Stimulated activated CD4-positive, alpha-beta T cell treated with anti-CD3 and anti-CD28 coated beads, Interleukin-15, amount 100 ng/mL, for 1 hour (primary cell): ENCODE results near the gene ASPN.

Experiments used
- DNase-seq, 2 donors: peaks; one replicate each; pipeline ENCODE4 v3.0.0-alpha.2; 2020; ENCODE audit warnings: low read depth in 1 of 2, low spot score in 1 of 2

Gene ASPN

DNA sequence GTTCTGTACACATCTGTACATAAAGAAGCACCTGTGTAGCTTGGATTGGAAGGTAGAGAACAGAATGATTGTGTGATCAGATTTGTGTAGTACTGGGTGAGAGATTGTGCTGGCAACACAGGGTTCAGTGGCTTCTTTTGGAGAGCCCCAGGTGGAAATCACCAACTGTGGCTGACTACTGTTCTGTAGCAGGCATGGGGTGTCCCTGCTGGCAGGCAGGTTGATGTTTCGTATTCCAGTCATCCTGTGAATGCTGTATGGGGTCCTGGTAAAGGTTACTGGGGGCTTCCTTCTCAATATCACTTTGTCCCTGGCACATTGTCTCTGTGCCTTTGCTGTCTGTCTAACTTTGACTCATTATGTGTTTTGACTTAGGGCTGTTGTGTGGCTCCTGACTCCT is 5.3 kb downstream of the ASPN start:
- no peak for DNase-seq

DNA sequence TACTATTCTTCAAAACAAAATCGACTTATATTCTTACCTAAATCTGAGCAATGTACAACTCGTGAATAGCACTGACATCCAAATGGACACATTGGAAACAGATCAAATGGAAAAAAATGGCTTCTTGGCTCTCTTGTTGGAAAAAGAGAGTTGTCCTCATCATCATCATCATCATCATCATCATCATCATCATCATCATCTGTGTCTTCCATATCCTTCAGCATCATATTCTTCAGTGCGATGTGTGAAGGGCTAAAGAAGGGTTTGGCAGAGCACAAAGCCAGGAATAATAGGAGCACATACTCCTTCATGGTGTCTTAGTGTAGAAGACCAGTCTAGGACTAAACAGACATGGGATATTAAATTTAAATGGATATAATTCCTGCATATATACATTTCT is 7.7 kb downstream of the ASPN start:
- DNase-seq, result no peak

DNA sequence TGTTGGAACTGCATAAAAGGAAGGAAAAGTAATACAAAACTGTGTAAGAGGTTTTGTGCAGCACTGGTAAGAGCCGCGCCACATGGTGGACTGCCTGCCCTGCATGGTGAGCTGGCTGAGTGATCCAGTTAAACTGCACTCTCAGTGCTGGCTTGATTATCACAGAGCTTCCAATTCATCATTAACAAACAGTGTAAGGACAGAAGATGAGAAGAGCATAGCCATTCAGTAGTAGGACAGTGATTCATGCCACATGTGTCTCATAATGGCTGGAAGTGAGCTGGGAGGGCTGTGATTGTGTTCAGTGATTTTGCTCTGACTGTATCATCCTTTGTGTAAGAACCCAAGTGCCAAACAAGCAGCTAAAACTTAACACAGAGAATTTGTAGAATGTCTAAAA is 14.1 kb downstream of the ASPN start:
- no peak for DNase-seq

DNA sequence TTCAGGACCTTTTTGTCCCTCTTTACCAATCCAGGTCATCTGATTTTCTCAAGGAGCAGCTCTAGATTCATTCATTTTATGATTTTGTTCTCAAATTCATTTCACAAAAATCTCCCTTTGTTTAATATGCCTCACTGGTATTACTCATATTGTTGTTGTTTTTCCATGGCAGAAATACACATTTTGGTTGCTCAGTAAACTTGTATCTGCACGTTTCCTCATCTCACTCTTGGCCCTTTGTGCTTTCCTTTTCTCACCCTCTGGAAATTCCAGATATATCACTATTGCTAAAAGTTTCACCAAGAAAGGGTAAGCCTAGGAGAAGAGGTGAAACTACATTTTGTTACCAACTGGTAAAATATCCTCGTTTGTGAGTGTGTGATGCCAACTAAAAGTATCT is 14.8 kb downstream of the ASPN start:
- DNase-seq, result no peak

DNA sequence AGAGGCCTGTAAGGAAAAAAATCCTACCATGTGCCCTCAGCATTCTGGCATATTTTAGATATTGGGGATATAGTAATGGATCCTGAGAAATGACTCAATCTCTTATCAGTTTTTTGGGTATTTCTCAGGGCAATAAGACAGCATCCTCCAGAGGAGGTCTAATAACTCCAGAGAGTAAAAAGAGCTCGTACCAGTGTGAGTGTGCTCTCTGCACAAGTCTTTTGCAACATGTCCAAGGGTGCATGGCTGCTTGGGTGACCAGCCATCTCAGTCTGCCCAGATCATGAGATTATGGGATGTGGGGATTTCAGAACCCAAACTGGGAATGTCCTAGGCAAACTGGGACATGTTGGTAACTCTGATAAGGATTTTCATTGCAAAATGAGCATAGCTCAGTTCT is 15.3 kb downstream of the ASPN start:
- DNase-seq, result no peak

DNA sequence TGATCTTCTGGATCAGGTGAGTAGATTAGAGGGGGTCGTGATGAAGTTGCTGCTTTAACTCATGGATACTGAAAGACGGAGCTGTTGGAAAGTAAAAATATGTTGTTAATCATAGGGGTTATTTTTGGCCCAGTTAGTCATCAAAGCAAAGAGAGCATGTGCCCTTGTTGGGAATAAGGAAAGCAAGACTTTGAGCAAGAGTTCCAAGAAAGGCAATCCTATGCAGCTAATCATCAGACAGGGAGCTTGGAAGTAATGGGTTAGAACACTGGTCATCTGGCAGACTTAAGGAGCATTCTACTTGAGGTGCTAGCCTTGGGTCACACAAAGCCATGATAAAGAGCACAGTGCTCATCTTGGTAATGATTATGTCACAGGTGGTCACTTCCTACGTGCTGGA is 18.3 kb downstream of the ASPN start:
- no peak for DNase-seq

DNA sequence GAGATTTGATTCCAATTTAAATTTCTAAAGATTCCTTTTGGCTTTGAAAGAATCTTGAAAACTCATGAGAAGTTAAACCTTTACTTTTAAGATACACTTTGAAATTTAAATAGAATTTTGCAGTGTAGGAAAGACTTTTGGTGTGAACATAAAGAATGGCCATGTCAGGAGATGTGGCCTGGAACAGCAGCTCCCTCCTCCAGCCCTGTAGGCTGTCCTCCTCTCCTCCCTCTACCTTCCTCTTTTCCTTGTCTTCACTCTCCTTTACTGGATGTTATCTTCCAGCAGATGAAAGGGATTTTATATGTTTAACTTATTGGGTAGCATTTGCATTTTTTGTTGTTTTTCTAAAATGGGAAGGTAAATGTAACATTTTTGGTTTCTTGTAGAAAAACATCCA is 18.9 kb downstream of the ASPN start:
- no peak for DNase-seq

DNA sequence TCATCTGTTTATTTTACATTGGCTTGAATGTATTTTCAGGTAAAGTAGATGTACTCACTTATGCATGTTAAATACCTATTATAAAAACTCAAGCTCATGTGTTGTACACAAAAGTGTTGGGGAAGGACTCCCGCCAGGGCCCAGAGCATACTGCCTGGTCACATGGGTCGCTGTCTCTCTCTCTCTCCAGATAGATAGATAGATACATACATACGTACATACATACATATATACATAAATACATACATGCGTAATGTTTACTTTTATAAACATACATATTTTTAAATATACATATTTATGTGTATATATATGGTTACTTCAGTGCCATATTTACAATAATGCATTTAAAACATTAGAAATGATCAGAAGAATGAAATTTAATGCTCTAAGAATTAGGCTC is 24.7 kb downstream of the ASPN start:
- DNase-seq, result no peak

DNA sequence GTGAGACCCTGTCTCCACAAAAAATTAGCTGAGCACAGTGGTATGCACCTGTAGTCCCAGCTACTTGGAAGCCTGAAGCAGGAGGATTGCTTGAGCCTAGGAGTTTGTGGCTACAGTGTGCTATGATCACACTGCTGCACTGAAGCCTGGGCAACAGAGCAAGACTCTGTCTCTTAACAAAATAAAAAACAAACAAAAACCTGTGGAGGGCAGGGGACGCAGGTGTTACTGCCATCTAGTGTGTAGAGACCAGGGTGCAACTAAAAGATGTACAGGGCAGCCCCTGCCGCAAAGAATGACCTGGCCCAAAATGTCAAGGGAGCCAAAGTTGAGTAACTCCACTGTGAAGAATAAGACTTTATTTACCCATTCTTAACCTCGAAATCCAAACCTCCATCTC is 27.1 kb downstream of the ASPN start:
- no peak for DNase-seq

DNA sequence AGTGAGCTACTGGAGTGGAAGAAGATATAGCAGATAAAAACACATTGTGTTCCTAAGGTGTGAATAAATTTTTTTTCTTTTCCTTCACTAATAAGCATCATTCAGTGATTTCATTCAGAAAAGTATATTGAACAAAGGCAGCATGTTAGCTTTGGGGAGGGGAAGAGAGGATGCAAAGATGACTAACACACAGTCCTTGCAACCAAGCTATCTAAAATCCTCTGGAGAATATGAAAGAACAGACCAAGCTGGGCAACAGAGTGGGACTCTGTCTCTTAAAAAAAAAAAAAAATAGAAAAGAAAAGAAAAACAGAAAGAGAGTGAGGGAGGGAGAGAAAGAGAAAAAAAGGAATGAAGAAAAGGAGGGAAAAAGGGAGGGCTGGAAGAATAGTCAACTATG is 35.8 kb downstream of the ASPN start:
- no peak for DNase-seq

DNA sequence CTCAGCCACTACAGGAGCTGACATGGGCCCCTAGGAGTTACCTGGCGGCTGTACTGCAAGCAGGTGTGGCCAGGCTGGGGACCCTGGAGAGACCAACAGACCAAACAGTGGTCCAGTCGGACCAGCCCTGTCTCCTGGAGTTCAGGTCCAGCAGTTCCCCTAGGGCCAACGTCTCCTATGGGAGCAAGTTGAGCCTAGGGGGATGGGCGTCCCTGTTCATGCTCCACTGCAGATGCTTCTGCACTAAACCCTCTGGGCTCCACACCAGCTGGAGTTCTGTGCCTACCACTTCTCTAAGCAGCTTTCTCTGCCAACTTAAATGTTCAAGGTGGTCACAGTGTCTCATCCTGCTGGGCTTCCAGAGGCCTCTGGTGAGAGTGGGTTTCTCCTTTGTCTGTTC is 37.5 kb downstream of the ASPN start:
- DNase-seq, result no peak

DNA sequence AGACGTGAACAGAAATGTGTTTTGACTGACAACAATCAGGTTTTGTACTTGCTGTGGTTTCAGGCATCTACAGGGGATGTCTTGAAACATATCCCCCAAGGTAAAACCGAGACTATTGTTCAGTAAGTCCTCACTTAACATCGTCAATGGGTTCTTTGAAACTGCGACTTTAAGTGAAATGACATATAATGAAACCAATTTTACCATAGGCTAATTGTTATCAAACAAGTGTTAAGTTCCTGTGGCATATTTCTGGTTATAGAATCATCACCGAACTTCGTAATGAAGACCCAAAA is 41.6 kb downstream of the ASPN start:
- no peak for DNase-seq

DNA sequence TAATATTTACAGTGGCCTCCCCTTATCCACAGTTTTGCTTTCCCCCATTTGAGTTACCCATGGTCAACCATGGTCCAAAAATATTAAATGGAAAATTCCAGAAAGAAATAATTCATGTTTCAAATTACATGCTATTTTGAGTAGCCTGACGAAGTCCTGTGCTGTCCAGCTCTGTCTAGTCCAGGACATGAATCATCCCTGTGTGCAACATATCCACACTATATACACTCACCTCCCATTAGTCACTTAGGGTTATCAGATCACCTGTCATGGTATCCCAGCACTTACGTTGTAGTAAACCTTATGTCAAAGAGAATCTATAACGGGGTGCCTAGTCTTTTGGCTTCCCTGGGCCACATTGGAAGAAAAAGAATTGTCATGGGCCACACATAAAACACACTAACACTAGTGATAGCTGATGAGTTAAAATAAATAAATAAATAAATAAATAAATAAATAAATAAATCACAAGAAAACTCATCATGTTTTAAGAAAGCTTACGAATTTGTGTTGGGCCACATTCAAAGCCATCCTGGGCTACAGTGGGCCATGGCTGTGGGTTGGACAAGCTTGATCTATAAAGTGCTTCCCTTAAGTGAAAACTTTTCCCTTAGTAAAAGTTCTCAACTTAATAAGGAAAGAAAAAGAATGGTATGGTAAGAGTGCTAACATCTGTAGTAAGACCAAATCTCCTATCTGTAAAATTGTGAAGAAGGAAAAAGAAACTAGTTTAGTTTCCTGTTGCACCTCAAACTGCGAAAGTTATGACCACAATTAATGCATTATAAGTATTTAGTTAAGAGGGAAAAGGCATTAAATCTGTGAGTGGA is 42.2 kb downstream of the ASPN start:
- DNase-seq, result no peak

DNA sequence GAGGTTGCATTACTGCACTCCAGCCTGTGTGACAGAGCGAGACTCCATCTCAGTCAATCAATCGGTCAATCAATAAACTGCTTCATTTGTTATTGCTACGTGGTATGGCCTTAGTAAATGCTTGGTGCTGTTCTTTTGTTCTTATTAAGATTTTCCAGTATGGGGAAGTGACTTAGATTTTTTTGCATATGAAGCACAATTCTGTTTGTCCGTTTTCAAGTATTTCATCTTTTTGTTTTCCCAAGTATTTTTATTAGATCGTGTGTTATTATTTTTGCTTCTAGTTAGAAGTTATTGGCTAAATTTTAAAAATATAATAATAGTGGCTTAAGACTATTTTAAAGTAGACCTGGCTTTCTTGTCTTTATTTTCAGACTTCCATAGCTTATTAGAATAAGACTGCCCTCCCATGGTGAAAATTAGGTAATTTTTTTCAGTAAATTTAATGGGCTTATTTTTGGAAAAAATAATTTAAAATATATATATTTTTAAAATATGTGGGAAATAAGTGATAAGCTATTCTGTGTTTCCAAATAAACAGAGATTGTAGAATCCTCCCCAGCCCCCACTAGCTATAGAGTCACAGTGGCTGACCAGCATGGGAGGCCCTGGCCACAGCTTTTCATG is 43.3 kb downstream of the ASPN start:
- DNase-seq, result no peak

DNA sequence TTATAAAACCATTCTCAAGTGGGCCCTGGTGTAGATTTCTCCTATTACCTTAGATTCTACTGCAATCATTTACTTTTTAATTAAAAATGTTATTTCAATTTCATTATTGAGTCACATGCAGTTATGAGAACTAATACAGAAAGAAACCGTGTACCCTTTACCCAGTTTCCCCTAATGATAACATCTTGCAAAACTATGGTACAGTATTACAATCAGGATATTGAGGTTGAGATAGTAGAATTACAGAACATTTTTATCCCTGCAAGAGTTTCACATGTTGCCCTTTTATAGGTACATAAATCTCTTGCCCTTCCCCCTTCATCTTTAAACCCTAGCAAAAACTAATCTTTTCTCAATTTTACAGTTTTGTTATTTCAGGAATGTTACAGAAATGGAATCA is 47.0 kb downstream of the ASPN start:
- no peak for DNase-seq

DNA sequence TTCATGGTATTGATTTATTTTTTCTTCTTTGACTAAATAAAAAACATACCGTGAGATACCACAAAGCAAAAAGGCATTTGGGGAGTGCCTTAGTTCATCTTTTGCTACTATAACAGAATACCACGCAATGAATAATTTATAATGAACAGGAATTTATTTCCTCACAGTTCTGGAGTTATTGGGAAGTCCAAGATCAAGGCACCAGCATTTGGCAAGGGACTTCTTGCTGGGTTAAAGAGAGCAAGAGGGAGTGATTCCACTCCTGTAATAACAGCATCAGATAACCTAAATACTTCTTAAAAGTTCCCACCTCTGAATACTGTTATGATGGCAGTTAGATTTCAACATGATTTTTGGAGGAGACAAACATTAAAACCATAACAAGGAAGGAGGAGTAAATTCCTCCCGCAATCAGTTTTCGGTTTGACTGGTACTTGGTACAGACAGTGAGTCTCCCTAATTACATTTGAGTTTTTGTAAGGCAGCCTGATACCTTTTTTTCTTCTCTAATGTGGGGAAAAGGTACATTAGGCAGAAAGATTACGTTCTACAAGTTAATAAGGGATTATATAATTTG is 49.2 kb downstream of the ASPN start:
- DNase-seq, result no peak

DNA sequence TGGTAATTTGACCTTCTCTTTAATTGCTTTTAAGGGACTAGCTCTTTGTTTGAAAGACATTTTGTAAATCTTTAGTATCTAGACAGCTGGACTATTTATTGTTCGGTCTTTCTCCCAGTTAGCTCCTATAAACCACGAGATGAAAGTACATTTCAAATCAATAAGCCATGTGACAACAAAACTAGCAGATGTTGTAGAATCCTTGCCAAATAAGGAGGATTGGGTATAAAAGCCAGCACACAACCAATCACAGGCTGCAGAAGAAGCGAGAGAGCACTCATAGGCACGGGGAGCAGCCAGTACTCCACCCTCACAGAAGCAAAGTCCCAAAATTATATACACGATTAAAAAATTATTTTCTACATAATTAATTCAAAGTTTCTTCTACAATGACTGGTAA is 50.0 kb downstream of the ASPN start:
- no peak for DNase-seq

DNA sequence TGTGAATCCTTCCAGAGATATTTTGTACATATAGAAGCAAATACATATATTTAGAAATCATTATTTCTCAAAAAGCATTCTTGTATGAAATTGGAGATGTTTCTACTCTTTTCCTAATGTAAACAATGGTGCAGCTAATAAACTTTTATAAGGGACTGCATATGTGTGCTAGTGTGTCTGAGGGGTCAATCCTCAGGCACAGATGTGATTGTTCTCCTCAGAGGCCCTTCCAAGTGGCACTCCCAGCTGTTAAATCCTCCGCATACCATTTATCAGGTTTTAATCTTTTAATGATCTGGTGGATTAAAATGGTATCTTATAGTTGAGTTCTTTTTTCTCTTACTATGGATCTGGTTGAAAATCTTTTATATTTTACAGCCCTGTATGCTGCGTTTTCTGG is 52.5 kb downstream of the ASPN start:
- DNase-seq, result no peak

DNA sequence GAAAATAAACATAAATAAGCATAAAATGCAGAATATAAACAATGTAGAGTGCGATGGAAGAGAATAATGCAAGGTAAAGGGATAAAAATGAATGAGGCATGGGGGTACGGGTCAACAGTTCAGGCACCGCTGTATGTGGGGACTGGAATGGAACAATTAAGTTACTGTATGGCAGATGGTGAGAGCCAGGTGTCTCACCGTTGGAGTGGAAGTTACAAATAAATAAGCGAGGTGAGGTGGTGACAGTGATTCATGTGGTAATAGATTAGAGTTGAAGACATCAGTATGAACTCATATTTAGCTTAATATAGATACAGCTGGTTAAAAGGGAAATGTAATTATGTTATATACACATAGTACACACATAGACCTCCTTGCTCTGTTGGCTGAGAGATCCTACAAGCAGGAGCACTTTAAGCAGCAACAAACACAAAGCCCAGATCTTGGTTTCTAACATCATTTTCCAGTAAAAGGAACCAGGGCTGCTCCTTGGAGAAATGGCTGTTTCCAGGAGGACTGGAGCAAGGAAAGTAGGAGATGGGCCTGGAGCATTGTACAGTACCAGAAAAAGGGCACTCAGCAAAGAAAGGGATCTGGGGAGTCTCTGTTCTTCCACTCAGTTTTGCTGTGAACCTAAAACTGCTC is 55.7 kb downstream of the ASPN start:
- DNase-seq, result no peak

DNA sequence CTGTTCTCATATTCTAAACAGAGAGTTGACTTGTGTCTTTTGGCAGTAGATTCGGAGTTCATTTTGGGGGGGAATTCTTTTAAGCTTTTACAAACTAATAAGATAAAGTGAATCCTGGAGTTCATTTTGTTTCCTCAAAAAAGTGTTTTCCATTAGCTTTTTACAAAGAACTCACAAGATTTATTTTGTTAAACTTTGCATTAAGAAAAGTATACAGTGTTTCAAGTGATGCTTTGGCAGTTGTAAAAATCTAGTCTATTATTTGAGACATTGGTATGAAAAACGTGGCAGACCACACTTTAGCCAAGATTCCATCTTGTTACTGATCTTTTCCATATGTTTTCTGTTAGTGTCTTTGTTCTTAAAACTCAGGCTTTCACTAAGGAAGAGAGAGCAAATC is 56.8 kb downstream of the ASPN start:
- no peak for DNase-seq

DNA sequence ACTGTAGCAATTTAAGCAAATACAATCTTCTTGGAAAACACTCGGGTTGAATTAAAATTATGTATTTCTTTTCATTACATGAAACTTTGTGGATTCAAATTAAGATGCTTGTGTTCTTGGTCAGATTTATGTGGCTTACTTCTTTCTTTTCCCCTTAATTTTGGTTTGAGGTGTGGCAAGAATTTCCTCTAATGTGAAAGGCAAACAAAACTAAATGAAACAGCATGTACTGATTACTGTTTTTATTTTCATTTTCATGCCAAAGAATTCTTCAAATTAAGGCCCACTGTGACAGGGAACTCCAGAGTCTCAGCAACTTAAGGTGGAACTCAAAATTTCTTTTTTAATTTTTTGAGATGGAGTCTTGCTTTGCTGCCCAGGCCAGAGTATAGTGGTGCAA is 58.0 kb downstream of the ASPN start, which contains the start of gene OMD:
OMD (minus strand) TSS at position 132 of the 400 bp plus-strand sequence. CDS start 6,913 bp downstream, outside the sequence.
- no peak for DNase-seq

DNA sequence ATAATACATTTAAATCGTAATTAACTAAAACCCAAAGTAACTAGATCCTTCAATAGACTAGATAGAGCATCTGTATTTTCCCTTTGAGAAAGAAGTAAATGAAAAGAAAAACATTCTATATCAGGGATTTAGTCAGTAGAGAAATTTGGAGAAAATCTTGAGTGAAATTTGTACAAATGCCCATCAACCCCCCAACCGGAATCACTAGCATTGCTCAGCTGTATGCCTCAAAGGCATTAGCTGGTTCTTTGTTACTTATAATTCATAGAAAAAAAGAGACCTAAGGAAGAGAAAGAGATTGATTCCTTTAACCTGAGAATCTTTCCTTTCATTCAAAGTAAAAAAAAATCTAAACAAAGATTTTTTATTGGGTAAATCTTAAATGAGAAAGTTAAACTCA is 58.7 kb downstream of the ASPN start:
- no peak for DNase-seq
